NCI-H146 treated with DMSO at 0.1 percent for 48 hours (cell line): Measurements from ENCODE around the gene SPATA25.
"Not testable (repeated sequence)": the region's sequence is repeated elsewhere in the genome, so short reads cannot be mapped to it uniquely, and the experiment has no call there.

ENCODE experiments used
- DNase-seq: peaks from one replicate; lab custom pipeline; 2025; ENCODE audit not compliant: unreplicated experiment; lab: John Stamatoyannopoulos, UW

The SPATA25 gene

GRCh38 chr20:45917790-45918141, 30.3 kb upstream of the SPATA25 start:
- no peak for DNase-seq

- DNase-seq, result no peak
Observed at GRCh38 chr20:45913116-45913515, 25.7 kb upstream of the SPATA25 start.

GRCh38 chr20:45912344-45912682, 24.9 kb upstream of the SPATA25 start:
- DNase-seq, result no peak

GRCh38 chr20:45911486-45912343, 24.3 kb upstream of the SPATA25 start, which contains the start of gene PLTP:
PLTP (minus strand) TSS chr20:45912155; CDS start chr20:45911452, 703 bp downstream.
- no peak for DNase-seq

- peak; percentile 99 for DNase-seq
Observed at GRCh38 chr20:45910670-45911485, 23.5 kb upstream of the SPATA25 start.

- no peak for DNase-seq
Observed at GRCh38 chr20:45909817-45910669, 22.6 kb upstream of the SPATA25 start.

- no peak for DNase-seq
Observed at GRCh38 chr20:45909336-45909808, 21.9 kb upstream of the SPATA25 start.

- DNase-seq, result no peak
Observed at GRCh38 chr20:45908084-45908483, 20.7 kb upstream of the SPATA25 start.

- DNase-seq, result no peak
Observed at GRCh38 chr20:45907219-45907948, 20.0 kb upstream of the SPATA25 start.

- no peak for DNase-seq
Observed at GRCh38 chr20:45905505-45906079, 18.2 kb upstream of the SPATA25 start.

GRCh38 chr20:45904583-45905504, 17.4 kb upstream of the SPATA25 start:
- DNase-seq, result no peak

GRCh38 chr20:45902199-45902701, 14.8 kb upstream of the SPATA25 start:
- no peak for DNase-seq

- DNase-seq, result not testable (repeated sequence)
Observed at GRCh38 chr20:45901332-45901731, 13.9 kb upstream of the SPATA25 start.

GRCh38 chr20:45899046-45899835, 11.8 kb upstream of the SPATA25 start:
- DNase-seq, result no peak

- no peak for DNase-seq
Observed at GRCh38 chr20:45898285-45898684, 10.9 kb upstream of the SPATA25 start.

- no peak for DNase-seq
Observed at GRCh38 chr20:45897692-45898091, 10.3 kb upstream of the SPATA25 start.

GRCh38 chr20:45897289-45897688, 9.9 kb upstream of the SPATA25 start:
- no peak for DNase-seq

- no peak for DNase-seq
Observed at GRCh38 chr20:45896641-45897161, 9.3 kb upstream of the SPATA25 start.
